ENCODE measurements around the gene IER3. TPM values are rescaled to one million over a fixed set of nuclear protein-coding genes. Genes with fewer than 3 reads are reported as not detected.

Gene IER3
- total and polyA plus RNA-seq, 9 of the 15 experiments (the other 6 are each of a cell fraction or from before 2014, with no cell fraction given): 1.5 to 30.0 (median 11.5) TPM

DNA sequence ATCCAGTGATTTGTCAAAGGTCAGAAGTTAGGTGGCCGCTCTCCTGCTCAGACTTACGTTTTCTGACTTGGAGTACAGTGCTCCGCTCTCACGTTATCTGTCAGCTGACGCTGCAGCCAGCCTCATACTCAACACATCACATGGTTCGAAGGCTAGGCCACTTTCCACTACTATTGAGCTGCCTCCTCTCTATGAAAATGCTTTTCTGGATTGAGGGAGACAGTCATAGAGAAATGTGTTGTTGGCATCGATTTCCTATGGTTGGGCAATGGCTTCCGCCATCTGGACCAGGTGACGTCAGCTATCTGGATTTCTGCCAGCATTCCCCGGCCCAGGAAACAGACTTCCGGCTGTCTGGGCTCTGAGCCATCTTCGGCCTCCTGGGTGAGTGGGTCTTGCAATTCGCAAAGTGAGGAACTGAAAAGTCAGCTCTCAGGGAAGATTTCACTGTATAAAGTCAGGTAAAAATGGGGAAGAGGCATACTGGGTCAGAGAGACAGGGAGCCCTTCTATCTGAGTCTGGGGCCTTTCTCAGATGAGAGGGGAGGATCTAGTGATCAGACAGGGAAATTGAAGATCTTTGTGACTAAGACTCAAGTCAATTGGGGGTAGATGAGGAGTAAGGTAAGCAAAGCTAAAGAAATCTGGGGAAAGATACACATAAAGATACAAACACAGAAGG lies 37.5 kb upstream of the IER3 start (continued):
- no peak for TF ChIP-seq CTCFL (IDR thresholded peaks at IDR 0.05; ENCODE audit: borderline replicate concordance, insufficient read depth, low read depth, low read length, poor library complexity, severe bottlenecking)
- peak; percentile 51; the same call in 1 of the 2 replicates for TF ChIP-seq KLF1 (tag; IDR thresholded peaks at IDR 0.05)
- TF ChIP-seq, protein P1, sequence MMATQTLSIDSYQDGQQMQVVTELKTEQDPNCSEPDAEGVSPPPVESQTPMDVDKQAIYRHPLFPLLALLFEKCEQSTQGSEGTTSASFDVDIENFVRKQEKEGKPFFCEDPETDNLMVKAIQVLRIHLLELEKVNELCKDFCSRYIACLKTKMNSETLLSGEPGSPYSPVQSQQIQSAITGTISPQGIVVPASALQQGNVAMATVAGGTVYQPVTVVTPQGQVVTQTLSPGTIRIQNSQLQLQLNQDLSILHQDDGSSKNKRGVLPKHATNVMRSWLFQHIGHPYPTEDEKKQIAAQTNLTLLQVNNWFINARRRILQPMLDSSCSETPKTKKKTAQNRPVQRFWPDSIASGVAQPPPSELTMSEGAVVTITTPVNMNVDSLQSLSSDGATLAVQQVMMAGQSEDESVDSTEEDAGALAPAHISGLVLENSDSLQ (IDR thresholded peaks at IDR 0.05): peak; percentile 73
- TF ChIP-seq NFIX (CRISPR knock-in tag; IDR thresholded peaks at IDR 0.05; ENCODE audit: low read depth): peak; percentile 73
- TF ChIP-seq ZNF277 (CRISPR knock-in tag; IDR thresholded peaks at IDR 0.05; ENCODE audit: borderline replicate concordance): no peak
- TF ChIP-seq DIDO1 (tag; IDR thresholded peaks at IDR 0.05; ENCODE audit: low read depth): no peak
- no peak for TF ChIP-seq NR2C2 (CRISPR knock-in tag; IDR thresholded peaks at IDR 0.05)
- TF ChIP-seq NR2C2 (tag; IDR thresholded peaks at IDR 0.05): peak; percentile 90
- TF ChIP-seq ZNF354B (CRISPR knock-in tag; IDR thresholded peaks at IDR 0.05): peak; percentile 86
- TF ChIP-seq GTF2A2 (tag; IDR thresholded peaks at IDR 0.05): no peak
- TF ChIP-seq, protein P2, sequence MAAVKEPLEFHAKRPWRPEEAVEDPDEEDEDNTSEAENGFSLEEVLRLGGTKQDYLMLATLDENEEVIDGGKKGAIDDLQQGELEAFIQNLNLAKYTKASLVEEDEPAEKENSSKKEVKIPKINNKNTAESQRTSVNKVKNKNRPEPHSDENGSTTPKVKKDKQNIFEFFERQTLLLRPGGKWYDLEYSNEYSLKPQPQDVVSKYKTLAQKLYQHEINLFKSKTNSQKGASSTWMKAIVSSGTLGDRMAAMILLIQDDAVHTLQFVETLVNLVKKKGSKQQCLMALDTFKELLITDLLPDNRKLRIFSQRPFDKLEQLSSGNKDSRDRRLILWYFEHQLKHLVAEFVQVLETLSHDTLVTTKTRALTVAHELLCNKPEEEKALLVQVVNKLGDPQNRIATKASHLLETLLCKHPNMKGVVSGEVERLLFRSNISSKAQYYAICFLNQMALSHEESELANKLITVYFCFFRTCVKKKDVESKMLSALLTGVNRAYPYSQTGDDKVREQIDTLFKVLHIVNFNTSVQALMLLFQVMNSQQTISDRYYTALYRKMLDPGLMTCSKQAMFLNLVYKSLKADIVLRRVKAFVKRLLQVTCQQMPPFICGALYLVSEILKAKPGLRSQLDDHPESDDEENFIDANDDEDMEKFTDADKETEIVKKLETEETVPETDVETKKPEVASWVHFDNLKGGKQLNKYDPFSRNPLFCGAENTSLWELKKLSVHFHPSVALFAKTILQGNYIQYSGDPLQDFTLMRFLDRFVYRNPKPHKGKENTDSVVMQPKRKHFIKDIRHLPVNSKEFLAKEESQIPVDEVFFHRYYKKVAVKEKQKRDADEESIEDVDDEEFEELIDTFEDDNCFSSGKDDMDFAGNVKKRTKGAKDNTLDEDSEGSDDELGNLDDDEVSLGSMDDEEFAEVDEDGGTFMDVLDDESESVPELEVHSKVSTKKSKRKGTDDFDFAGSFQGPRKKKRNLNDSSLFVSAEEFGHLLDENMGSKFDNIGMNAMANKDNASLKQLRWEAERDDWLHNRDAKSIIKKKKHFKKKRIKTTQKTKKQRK (IDR thresholded peaks at IDR 0.05; ENCODE audit: borderline replicate concordance, low read depth, low read length): no peak
- no peak for TF ChIP-seq RFX1 (IDR thresholded peaks at IDR 0.05)
- TF ChIP-seq, protein P3, sequence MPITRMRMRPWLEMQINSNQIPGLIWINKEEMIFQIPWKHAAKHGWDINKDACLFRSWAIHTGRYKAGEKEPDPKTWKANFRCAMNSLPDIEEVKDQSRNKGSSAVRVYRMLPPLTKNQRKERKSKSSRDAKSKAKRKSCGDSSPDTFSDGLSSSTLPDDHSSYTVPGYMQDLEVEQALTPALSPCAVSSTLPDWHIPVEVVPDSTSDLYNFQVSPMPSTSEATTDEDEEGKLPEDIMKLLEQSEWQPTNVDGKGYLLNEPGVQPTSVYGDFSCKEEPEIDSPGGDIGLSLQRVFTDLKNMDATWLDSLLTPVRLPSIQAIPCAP (CRISPR knock-in tag; IDR thresholded peaks at IDR 0.05; ENCODE audit: borderline replicate concordance): no peak
- no peak for TF ChIP-seq ZNF717 (CRISPR knock-in tag; IDR thresholded peaks at IDR 0.05)
- TF ChIP-seq, protein P4, sequence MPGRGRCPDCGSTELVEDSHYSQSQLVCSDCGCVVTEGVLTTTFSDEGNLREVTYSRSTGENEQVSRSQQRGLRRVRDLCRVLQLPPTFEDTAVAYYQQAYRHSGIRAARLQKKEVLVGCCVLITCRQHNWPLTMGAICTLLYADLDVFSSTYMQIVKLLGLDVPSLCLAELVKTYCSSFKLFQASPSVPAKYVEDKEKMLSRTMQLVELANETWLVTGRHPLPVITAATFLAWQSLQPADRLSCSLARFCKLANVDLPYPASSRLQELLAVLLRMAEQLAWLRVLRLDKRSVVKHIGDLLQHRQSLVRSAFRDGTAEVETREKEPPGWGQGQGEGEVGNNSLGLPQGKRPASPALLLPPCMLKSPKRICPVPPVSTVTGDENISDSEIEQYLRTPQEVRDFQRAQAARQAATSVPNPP (IDR thresholded peaks at IDR 0.05; ENCODE audit: borderline replicate concordance, insufficient read depth, insufficient read length): no peak
- TF ChIP-seq SLC30A9 (CRISPR knock-in tag; IDR thresholded peaks at IDR 0.05): no peak
